ENCODE results near the gene ADAMTS13.

ADAMTS13 gene

GRCh38 chr9:133379153-133380086, 42.7 kb upstream of the ADAMTS13 start:
- TF ChIP-seq, protein P1, sequence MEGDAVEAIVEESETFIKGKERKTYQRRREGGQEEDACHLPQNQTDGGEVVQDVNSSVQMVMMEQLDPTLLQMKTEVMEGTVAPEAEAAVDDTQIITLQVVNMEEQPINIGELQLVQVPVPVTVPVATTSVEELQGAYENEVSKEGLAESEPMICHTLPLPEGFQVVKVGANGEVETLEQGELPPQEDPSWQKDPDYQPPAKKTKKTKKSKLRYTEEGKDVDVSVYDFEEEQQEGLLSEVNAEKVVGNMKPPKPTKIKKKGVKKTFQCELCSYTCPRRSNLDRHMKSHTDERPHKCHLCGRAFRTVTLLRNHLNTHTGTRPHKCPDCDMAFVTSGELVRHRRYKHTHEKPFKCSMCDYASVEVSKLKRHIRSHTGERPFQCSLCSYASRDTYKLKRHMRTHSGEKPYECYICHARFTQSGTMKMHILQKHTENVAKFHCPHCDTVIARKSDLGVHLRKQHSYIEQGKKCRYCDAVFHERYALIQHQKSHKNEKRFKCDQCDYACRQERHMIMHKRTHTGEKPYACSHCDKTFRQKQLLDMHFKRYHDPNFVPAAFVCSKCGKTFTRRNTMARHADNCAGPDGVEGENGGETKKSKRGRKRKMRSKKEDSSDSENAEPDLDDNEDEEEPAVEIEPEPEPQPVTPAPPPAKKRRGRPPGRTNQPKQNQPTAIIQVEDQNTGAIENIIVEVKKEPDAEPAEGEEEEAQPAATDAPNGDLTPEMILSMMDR (IDR thresholded peaks at IDR 0.05; ENCODE audit: low read depth, low read length) = no peak
- no peak for DNase-seq (ENCODE audit: extremely low read depth, low read depth)

- no peak for DNase-seq (ENCODE audit: extremely low read depth, low read depth)
- TF ChIP-seq, protein P1 (IDR thresholded peaks at IDR 0.05; ENCODE audit: low read depth, low read length) = no peak
These were observed 41.4 kb upstream of the ADAMTS13 start for GRCh38 chr9:133380734-133381133.

- DNase-seq (ENCODE audit: extremely low read depth, low read depth) = no peak
- TF ChIP-seq, protein P1 (IDR thresholded peaks at IDR 0.05; ENCODE audit: low read depth, low read length) = no peak
These were observed 39.5 kb upstream of the ADAMTS13 start for GRCh38 chr9:133382507-133383141.

DNA sequence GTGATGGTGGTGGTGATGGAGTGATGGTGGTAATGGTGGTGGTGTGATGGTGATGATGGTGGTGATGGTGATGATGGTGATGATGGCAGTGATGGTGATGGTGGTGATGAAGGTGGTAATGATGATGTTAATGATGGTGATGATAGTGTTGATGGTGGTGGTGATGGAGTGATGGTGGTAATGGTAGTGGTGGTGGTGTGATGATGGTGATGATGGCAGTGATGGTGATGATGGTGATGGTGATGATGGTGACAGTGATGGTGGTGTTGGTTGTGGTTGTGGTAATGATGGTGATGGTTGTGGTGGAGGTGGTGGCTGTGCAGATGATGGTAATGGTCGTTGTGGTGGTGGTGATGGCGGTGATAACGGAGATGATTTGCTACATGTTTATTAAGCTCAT, 38.7 kb upstream of the ADAMTS13 start:
- no peak for DNase-seq (ENCODE audit: extremely low read depth, low read depth)
- TF ChIP-seq, protein P1 (IDR thresholded peaks at IDR 0.05; ENCODE audit: low read depth, low read length) = no peak

DNA sequence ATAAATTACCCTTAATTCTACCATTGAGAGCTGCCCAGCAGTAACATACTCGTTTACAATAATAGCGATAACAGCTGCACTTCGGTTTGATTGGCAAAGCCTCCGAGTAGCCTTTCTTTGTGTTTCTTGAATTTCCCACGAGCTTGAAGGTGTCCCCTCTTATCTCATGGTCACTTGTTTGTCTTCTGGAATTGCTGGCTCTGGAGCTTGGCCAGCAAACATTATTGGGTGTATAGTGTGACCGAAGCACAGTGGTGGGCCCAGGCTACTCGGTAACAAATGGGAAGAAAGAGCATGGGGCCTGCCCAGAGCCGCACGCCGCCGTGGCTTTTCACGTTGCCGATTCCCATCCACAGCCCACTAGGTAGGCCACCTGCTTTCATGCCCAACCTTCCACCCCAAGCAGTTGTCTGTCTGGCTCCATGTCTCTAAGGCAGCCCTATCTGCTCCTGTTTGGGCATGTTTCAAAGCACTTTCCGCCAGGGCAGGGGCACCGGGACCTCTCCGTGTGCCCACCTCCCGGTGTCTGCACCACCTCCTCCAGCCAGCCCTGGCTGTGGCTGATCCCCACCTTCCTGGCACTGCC, 37.3 kb upstream of the ADAMTS13 start:
- no peak for DNase-seq (ENCODE audit: extremely low read depth, low read depth)
- TF ChIP-seq, protein P1 (IDR thresholded peaks at IDR 0.05; ENCODE audit: low read depth, low read length) = no peak

- DNase-seq (ENCODE audit: extremely low read depth, low read depth) = no peak
- TF ChIP-seq, protein P1 (IDR thresholded peaks at IDR 0.05; ENCODE audit: low read depth, low read length) = no peak
These were observed 36.7 kb upstream of the ADAMTS13 start for GRCh38 chr9:133385452-133385851.

- TF ChIP-seq, protein P1 (IDR thresholded peaks at IDR 0.05; ENCODE audit: low read depth, low read length) = no peak
- DNase-seq (ENCODE audit: extremely low read depth, low read depth) = no peak
These were observed 35.8 kb upstream of the ADAMTS13 start for GRCh38 chr9:133386338-133386737.
